GM18873 (cell line): Measurements from ENCODE around the gene CPN2.
A peak's percentile ranks its signal among the peaks of the same experiment; 100 is the strongest.

Experiments
- ATAC-seq: cut with Tn5 transposase; IDR thresholded peaks from one replicate; pipeline ENCODE4 v1.9.1; 2021; ENCODE audit warnings: mild to moderate bottlenecking, moderate library complexity, moderate number of reproducible peaks; ENCODE audit not compliant: unreplicated experiment, low FRiP score

CPN2 gene

DNA sequence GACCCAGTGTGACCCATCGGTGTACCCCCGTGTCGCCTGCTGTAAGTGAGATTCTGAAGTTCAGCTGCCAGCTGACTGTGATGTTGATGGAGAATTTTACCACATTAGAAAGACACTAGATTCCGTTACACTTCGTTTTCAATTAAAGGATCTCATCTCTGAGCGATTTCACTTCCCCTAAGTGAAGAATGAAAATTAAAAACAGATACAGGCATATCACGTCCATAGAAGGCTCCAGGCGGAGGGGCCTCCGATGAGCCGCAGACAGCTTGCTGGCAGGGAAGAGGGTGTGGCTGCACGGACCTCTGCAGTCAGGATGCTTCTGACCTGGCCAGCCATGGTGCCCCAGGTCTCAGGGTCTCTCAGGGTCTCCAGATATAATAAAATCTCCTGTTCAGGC lies 6.6 kb upstream of the CPN2 start:
- ATAC-seq = no peak

DNA sequence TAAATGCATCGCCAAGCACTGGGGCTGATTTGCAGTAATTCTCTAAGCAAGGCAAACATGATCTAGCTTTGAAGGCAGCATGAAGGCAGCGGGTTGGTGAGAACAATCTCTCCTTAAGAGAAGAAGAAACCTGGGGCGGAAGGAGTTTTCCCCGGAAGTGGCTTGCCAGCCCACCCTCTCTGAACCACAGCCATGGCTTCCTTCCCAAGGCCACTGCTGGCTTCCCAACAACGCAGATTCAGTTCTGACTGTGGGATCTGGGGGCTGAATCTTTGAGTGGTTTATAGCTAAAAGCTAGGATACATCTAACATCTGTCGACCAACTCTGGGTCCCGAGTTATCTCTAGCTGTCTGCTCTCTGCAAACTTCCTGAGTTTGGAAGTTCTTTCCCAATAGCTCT lies 4.3 kb upstream of the CPN2 start:
- no peak for ATAC-seq

DNA sequence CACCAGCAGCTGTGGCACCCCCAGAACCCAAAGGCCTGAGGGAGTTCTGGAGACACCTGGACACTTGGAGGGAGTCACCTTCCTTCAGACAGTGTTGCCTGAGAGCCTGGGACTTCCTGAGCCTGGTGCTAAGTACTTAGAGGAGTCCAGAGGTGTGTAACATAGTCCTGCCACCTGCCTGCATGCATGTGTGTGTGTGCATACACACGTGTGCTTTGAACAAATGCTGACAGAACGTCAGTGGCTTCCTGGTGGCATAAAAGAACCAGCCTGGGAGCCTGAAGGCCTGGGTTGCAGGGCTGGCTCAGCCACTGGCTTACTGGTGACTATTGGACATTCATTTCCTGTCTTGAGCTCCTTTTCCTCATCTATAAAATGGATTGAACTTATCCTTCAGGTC lies 3.2 kb upstream of the CPN2 start:
- no peak for ATAC-seq

DNA sequence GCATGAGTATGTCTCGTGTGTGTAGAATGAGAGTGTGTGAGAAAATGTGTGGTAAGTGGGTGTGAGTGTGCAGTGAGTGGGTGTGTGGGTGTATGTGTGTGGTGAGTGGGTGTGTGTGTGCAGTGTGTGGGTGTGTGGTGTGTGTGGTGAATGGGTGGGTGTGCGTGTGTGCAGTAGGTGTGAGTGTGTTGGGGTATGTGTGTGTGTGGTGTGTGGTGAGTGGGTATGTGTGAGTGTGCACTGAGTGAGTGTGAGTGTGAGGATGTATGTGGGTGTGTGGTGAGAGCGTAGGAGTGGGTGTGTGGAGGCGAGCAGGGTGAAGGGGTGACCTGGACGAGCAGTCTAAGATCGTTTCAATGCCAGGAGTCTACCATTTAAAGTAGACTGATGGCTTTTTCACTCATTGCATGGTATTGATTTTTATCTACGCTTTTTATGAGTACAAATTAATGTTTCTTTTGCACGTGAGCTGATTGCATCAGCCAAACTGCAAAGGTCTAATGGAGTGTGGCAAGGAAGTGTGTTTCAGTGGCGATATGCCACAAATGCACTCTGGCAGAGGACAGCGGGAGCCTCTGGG lies 1.6 kb upstream of the CPN2 start:
- ATAC-seq = no peak

DNA sequence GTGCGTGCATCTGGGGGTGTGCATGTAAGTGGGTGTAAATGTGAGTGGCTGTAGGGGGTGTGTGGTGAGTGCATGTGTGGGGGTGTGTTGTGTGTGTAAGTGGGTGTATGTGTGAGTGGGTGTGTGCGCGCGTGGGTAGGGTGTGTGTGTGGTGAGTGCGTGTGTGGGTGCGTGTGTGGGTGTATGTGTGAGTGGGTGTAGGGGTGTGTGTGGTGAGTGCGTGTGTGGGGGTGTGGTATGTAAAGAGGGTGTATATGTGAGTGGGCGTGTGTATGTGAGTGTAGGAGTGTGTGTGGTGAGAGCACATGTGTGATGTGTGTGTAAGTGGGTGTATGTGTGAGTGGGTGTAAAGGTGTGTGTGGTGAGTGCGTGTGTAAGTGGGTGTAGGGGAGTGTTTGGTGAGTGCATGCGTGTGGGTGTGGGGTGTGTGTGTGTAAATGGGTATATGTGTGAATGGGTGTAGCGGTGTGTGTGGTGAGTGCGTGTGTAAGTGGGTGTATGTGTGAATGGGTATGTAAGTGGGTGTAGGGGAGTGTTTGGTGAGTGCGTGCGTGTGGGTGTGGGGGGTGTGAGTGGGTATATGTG lies 916 bp upstream of the CPN2 start:
- no peak for ATAC-seq

DNA sequence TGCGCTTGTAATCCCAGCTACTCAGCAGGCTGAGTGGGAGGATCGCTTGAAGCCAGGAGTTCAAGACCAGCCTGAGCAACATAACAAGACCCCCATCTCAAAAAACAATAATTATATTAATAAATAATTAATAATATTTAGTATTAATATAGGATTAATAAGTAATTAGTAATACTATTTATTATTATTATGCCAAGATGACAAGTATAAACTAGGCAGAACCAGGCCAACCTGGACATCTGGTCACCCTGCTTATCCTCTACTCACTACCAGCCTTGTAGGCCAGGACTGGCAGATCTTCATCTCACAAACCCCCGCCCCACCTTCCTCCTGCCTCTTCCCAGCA lies 429 bp downstream of the CPN2 start:
- no peak for ATAC-seq

DNA sequence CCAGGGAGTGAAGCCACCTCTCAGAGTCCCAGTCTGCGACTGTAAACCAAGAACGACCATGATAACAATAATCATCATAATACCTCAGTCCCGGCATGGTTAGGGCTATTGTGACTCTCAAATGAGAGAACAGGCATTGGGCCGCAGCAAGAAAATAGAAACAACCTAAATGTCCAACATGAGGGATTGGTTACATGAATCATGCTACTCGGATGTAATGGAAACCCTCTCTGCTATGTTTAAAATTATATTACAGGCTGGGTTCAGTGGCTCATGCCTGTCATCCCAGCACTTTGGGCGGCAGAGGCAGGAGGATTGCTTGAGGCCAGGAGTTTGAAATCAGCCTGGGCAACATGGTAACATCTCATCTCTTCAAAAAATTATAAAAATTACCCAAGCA lies 2.8 kb downstream of the CPN2 start:
- ATAC-seq = no peak

DNA sequence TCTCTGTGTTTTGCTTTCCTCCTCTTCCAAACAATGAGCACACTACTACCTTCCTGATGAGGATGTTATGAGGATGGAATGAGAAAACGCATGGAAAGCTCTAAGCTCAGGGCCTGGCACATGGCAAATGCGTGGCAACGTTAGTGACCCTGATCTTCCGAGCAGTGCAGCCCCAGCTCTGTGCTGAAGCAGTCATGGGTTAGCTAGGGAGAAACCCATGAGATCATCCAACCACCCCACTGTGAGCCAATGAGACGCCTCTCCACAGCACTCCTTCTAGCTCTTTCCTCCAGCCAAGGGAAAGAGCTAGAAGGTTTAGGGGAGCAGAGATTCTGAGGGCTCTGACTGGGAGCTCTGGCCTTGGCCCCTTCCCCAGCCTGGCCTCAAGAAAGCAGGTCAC lies 4.5 kb downstream of the CPN2 start:
- ATAC-seq = no peak

DNA sequence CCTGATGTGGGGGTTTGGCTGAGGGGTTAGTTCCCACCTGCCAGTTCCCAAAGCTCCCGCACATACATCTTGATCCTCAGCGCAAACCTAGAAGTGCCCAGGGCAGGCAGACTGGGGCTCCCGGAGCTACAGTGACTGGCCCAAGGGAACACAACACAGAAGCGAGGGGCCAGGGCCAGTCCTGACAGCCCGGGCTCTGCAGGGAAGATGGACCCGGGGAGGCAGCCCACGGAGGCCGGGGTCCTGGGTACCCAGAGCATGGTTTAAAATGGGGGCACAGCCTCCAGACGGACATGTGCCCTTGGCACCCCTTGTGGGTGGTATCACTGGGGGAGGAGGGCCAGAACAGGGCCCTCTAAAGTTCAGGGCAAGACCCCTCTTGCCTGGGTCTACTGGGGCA lies 5.1 kb downstream of the CPN2 start:
- ATAC-seq = no peak

DNA sequence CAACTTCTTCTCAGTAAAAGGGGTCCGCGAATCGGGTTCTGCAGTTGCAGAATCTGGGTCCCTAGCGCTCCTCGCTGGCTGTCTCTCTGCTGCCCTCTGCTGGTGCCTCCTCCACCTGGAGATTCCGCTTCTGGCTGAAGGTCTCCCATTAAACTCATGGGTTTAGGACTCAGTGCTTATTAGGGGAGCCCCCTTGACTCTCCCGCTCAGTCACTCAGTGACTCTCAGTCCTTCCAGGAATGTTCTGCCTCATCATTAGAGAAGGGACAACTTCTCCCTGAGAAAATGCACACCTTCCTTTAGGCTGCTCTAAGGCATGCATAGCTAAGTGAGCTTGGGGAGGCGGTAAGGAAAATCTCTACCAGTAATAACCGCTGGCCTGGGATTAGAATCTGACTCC lies 7.1 kb downstream of the CPN2 start:
- ATAC-seq = no peak

DNA sequence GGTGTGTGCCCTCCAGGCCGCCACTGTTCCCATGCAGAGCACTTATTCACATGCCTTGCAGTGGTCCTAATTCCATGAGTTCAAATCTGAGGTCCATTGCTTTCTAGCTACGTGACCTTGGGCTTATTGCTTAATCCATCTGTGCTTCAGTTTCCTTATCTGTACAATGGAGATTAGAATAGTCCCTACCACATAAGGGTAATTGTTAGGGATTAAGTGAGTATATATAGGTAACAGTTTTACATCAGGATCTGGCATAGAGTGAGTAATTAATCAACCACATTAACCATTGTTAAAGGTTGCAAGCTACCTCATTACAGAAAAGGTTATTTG lies 7.6 kb downstream of the CPN2 start:
- ATAC-seq = no peak

DNA sequence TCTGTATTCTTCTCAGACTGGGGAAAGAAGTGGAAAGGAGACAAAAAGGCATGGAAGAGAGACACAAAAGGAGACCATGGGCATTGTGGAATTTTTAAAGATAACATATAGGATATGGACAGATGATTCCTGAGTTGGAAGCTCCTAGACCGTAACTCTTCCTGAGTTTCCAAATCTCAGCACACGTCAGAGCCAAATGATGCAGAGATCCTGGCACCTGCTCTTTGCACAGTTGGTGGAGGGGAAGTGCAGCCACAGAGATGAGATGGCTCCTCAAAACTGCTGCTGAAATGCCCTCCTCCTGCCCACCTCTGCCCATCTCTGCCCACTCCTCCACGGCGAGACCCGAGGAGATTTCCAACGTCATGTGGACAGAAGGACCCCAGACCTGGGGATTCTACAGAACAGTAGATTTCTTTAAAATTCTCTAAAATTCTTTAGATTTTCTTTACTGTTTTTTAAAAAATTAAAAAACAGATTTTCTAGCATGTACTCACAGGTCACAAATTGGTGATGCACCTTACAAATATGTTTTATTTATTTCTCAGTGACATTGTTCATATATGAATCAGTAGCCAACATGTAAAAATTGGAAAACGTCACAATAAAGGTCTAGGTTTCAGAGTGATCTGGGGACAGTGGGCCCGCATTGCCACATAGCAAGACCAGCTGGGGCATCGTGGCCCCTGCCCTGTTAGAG lies 8.1 kb downstream of the CPN2 start:
- ATAC-seq = no peak

DNA sequence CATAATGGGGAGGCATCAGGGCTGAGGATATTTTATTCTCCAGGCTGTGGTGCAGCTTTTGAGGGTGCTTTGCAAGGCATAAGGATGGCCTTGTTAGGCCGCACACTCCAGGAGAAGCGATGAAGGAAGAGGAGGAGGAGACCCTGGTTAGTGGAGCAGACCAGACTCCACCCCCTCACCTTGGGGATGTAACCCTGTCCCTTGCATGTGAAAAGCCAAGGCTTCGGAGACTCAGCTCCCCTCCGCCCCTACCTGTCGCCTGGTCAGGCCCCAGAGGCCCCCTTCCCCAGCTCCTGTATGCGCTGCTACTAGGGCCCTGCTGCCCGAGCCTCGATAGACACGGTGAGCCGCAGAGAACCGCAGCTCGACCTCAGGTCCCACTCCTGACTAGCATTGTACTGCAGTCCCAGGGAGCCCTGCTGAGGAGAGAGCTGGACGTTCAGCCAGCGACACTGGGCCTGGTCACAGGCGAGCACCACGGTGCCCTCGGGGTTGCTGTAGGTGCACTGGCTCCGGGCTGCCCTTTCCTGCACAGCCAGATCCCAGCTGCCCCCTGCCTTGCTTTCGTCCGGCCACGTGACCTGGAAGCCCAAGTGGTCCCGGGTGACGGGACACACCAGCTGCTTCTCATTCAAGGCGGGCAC lies 10.2 kb downstream of the CPN2 start:
- ATAC-seq = no peak

DNA sequence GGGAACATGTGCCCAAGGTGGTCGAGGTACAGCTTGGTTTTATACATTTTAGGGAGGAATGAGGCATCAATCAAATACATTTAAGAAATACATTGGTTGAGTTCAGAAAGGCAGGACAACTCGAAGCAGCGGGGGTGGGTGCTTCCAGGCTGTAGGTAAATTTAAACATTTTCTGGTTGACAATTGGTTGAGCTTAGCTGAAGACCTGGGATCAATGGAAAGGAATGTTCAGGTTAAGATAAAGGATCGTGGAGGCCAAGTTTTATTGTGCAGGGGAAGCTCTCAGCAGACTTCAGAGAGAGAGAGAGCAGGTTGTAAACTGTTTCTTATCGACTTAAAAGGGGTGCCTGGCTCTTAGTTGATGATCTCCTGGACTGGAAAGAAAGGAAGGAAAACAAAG lies 11.3 kb downstream of the CPN2 start:
- no peak for ATAC-seq

DNA sequence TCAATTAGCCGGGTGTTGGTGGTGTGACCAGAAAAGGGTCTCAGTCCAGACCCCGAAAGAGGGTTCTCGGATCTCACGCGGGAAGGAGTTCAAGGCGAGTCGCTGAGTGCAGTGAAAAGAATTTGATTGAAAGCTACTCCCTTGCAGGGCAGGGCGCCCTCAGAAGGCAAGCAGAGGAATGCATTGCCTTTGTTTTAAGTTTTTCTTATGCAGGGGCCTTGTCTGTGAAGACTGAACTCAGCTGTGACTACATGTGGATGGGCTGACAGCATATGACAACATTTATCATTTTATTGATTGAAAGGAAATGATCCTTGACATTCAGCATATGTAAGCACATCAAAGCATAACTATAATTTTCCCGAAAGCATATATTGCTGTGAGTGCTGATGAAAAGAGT lies 11.8 kb downstream of the CPN2 start:
- ATAC-seq = no peak

DNA sequence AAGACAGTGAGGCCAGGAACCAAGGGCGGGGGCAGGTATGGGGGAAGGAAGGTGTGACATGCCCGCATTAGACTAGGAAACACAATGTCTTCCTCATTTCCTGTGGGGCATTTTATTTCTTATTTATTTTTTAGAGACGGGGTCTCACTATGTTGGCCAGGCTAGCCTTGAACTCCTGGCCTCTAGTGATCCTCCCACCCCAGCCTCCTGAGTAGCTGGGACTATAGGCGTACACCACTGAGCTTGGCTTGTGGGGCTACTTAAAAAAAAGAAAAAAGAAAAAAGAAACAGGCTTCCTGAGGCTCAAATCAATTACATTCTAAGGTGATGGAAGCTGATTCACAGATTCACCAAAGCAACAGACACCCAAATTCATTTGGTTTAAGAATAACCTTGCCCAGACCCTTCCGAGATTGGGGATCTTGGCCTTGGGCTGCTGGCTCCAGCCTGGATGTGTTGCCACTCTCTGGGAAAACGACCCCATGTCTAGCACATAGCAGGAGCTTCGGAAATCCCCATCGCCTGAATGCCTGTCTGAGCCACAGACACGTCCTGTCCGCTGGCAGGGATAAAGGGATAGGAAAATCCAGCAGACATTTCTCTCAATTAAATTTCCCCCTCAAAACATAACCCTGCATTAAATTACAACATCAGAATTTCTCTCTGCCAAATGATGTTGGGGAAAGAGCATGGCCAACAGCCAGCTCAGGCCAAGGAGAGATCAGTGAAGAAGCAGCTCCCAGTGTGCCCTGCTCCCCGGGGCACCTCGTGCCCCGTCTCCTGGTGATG lies 13.0 kb downstream of the CPN2 start:
- no peak for ATAC-seq

DNA sequence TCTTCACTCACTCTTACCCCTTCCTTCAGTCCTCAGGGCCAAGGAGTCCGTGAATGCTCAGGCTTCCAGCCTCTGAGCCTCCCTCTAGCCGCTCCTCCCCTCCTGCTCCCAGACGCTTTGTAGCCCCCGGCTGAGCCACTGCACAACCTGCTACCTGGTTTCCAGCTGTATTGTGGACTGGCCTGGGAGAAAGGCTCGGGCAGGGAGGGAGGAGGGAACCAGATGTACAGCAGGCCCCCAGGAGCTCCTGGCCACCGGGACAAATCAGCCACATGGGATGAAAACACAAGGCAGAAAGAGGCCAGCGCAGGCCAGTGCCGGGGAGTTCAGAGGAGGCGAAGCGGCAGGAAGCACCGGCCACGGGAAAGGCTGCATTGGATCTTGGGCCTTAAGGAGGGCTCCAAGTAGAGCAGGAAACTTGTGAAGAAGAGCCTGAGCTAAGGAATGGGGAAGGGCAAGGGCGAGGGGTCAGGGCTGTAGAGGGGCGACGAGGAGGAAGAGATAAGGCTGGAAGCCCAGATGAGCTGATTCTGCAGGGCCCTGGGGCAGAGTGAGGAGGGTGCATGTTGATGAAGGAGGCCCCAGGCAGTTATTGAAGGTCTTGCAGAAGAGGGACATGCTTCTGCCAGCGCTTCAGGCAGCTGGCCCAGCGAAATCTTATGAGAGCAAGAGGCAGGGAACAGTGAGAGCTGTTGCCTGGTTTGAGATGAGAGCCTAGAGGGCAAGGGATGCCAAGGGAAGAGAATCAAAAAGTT lies 14.3 kb downstream of the CPN2 start:
- no peak for ATAC-seq

DNA sequence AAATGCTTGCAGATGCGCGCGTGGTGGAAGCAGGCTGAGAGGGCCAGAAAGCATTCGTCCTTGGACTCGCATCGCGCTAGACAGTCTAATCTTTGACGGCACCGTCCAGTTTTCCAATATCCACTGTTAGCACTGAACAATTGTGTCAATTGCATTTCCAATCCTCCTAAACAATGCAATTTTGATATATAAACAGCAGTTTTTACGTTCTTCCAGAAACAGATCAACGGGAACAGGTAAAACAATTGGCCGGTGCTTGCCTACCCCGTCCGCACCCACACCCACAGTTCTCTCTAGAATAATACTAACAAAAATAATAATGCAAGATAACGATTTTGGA lies 17.2 kb downstream of the CPN2 start:
- no peak for ATAC-seq

DNA sequence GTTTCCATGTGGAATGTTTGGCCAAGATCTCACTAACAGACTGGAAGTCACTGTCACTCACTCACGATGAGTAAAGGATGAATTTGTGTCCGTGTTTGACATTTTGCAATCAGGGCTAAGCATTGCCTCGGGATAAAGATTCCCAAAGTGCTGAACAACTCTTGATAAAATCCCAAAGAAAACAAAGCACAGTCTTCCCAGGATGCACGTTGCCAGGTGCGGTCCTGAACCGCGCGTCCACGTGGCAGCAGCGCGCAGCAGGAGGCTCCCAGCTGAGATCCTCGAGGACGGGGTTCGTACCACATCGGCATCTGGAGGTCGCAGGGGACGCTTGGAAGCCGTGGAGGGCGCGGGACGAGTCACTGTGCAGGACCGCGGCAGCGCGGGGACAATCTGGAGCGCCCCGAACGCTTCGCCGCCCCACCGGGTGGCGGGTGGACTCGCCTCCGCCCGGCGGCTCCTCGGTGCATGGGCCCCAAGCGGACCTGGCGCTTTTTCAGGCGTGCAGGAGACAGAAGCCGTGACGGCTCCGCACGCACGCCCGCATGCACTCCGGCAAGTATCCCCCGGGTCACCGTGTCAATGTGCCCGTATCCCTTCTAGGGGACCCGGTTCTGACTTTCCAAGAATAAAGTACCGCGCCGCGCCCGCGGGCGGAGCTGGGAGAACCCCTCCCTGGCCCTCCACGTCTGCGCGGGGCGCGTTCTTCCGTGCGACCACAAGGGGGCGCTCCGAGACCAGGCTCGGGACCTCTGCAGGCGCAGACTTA lies 17.7 kb downstream of the CPN2 start:
- ATAC-seq = peak; percentile 79

DNA sequence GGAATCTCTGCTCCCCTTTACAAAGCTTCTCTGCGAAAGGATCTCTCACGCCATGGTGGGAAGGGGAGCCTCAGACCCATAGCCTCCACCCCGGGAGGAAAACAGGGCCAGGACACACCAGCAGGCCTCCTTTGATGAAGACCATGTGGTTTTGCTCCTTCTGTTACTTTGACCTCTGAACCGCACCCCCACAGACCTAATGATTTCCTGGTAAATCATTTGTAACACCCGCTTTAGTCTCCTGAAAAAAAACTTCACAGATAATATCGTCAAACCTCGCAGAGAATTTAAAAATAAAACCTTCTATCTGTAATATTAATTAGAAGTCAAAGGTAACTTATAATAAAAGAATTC lies 18.3 kb downstream of the CPN2 start:
- no peak for ATAC-seq
